HEK293T (cell line): ENCODE measurements around the gene DPP7.

Experiments used
- ARNT ChIP-seq: fragments of 450-650 bp; IDR thresholded peaks from 2 replicates; pipeline ENCODE4 v1.6.1; 2017; ENCODE audit warnings: mild to moderate bottlenecking
- BHLHE40 ChIP-seq: fragments of 450-650 bp; IDR thresholded peaks from 2 replicates; pipeline ENCODE4 v1.6.1; 2016; ENCODE audit warnings: mild to moderate bottlenecking, moderate library complexity, borderline replicate concordance
- CTBP1 ChIP-seq: fragments of 450-650 bp; IDR thresholded peaks from 2 replicates; pipeline ENCODE4 v1.6.1; 2016; ENCODE audit warnings: borderline replicate concordance
- ELF4 ChIP-seq: fragments of 450-650 bp; IDR thresholded peaks from 2 replicates; pipeline ENCODE4 v1.6.1; 2017; ENCODE audit warnings: antibody characterized with exemption
- FOXA1 ChIP-seq: fragments of 450-650 bp; IDR thresholded peaks from 2 replicates; pipeline ENCODE4 v1.6.1; 2016; ENCODE audit warnings: mild to moderate bottlenecking
- FOXK2 ChIP-seq: fragments of 450-650 bp; IDR thresholded peaks from 2 replicates; pipeline ENCODE4 v1.6.1; 2016; ENCODE audit warnings: mild to moderate bottlenecking
- FOXM1 ChIP-seq: fragments of 450-650 bp; IDR thresholded peaks from 2 replicates; pipeline ENCODE4 v1.6.1; 2017; ENCODE audit warnings: mild to moderate bottlenecking, borderline replicate concordance
- HDGF ChIP-seq: fragments of 450-650 bp; IDR thresholded peaks from 2 replicates; pipeline ENCODE4 v1.6.1; 2017; ENCODE audit warnings: antibody characterized with exemption, borderline replicate concordance
- NFRKB ChIP-seq: fragments of 450-650 bp; IDR thresholded peaks from 2 replicates; pipeline ENCODE4 v1.6.1; 2016; ENCODE audit warnings: mild to moderate bottlenecking, moderate library complexity
- SP1 ChIP-seq: fragments of 450-650 bp; IDR thresholded peaks from 2 replicates; pipeline ENCODE4 v1.6.1; 2017
- SUZ12 ChIP-seq: fragments of 450-650 bp; IDR thresholded peaks from 2 replicates; pipeline ENCODE4 v1.6.1; 2016; ENCODE audit warnings: mild to moderate bottlenecking
- TARDBP ChIP-seq: fragments of 450-650 bp; IDR thresholded peaks from 2 replicates; pipeline ENCODE4 v1.6.1; 2016
- ZNF384 ChIP-seq: fragments of 450-650 bp; IDR thresholded peaks from 2 replicates; pipeline ENCODE4 v1.6.1; 2016
- TF ChIP-seq, protein P1 (sequence below): fragments of 450-650 bp; IDR thresholded peaks from 2 replicates; pipeline ENCODE4 v1.6.1; 2016

DNA sequence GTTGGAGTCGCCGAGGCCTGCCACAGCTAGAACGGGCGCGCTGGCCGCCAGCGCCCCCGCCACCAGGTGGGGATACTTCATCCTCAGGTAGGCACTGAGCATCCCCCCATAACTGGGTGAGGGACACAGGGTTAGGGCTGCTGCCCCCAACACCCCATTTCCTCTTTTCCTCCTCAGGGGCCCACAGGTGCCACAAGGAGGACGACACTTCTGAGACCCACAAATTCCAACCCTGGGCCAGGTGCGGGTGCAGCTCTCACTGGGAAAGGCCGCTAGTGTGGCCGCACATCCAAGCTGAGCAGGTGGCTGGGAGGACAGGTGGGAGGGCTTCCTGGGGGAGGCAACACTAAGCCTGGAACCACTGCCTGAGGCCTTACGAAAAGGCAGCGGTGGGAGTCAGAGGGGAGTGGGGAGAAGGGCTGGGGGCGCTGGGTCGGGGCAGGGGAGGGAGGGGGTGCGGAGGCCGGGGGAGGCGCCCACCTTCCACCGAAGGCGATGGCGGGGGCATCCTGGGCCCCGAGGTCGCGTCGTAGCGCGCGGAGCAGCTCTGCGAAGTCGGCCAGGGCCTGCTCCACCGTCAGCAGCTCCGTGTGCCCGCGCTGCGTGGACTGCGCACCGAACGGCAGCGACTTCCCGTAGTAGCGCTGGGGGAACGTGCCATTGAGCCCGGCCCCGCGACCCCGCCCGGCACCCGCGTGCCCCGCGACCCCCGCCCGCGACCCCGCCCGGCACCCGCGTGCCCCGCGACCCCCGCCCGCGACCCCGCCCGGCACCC is 961 bp downstream of the DPP7 start:
- TF ChIP-seq TARDBP: no peak
- TF ChIP-seq NFRKB: no peak
- no peak for TF ChIP-seq FOXM1
- no peak for TF ChIP-seq ELF4
- TF ChIP-seq CTBP1: no peak
- TF ChIP-seq SUZ12: no peak
- TF ChIP-seq, protein P1, sequence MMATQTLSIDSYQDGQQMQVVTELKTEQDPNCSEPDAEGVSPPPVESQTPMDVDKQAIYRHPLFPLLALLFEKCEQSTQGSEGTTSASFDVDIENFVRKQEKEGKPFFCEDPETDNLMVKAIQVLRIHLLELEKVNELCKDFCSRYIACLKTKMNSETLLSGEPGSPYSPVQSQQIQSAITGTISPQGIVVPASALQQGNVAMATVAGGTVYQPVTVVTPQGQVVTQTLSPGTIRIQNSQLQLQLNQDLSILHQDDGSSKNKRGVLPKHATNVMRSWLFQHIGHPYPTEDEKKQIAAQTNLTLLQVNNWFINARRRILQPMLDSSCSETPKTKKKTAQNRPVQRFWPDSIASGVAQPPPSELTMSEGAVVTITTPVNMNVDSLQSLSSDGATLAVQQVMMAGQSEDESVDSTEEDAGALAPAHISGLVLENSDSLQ: no peak
- TF ChIP-seq BHLHE40: no peak
- no peak for TF ChIP-seq FOXK2
- TF ChIP-seq SP1: no peak
- TF ChIP-seq FOXA1: no peak
- TF ChIP-seq ARNT: no peak
- TF ChIP-seq HDGF: no peak
- TF ChIP-seq ZNF384: no peak
